Measurements from ENCODE around the gene WIZ.
A peak's percentile ranks its signal among the peaks of the same experiment; 100 is the strongest.
"Not testable (repeated sequence)": the region's sequence is repeated elsewhere in the genome, so short reads cannot be mapped to it uniquely, and the experiment has no call there.

WIZ gene

GRCh38 chr19:15411351-15411750 is 38.4 kb downstream of the WIZ start:
- peaks cover 21% of the 10 kb centered on the region for H3K4me1 ChIP-seq (ENCODE audit: control insufficient read depth, insufficient read depth, low read length)
- not testable (repeated sequence) for H3K27ac ChIP-seq (ENCODE audit: extremely low read depth, low read depth, low read length); H3K9me3 ChIP-seq (ENCODE audit: control insufficient read depth, insufficient read depth, low read depth, low read length); H3K4me3 ChIP-seq (ENCODE audit: low read depth, low read length)
- POLR2A ChIA-PET = interaction anchor here (0.7 kb wide), 1 partner anchor 130 kb away, joined by 5 read pairs; no protein-coding TSS in a partner anchor
- peaks cover 43 to 44% of the 10 kb centered on the region in 2 experiments for H3K36me3 ChIP-seq (ENCODE audit: control insufficient read depth in 2 of 2, insufficient read depth in 1 of 2, low read length in 2 of 2)
- CTCF ChIA-PET = interaction anchor here (0.6 to 1.9 kb wide), 3 partner anchors 8 to 144 kb away, joined by 6 to 11 read pairs (median 7); partner anchors contain the start of gene AKAP8L
- TF ChIP-seq GLIS1 (tag by site-specific recombination; IDR thresholded peaks at IDR 0.05) (peak; percentile 71), OSR2 (tag by site-specific recombination; IDR thresholded peaks at IDR 0.05) (0 out of 2 replicates have a peak, but pooled peaks have one; percentile 47), KLF9 (tag by site-specific recombination; IDR thresholded peaks at IDR 0.05; ENCODE audit: low read depth) (0 out of 2 replicates have a peak, but pooled peaks have one; percentile 36), SP7 (tag by site-specific recombination; IDR thresholded peaks at IDR 0.05) (0 out of 2 replicates have a peak, but pooled peaks have one; percentile 19)
- TF ChIP-seq, protein P1, sequence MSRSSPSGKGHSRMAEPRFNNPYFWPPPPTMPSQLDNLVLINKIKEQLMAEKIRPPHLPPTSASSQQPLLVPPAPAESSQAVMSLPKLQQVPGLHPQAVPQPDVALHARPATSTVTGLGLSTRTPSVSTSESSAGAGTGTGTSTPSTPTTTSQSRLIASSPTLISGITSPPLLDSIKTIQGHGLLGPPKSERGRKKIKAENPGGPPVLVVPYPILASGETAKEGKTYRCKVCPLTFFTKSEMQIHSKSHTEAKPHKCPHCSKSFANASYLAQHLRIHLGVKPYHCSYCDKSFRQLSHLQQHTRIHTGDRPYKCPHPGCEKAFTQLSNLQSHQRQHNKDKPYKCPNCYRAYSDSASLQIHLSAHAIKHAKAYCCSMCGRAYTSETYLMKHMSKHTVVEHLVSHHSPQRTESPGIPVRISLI (tag by site-specific recombination; IDR thresholded peaks at IDR 0.05) = 0 out of 2 replicates have a peak, but pooled peaks have one; percentile 14

DNA sequence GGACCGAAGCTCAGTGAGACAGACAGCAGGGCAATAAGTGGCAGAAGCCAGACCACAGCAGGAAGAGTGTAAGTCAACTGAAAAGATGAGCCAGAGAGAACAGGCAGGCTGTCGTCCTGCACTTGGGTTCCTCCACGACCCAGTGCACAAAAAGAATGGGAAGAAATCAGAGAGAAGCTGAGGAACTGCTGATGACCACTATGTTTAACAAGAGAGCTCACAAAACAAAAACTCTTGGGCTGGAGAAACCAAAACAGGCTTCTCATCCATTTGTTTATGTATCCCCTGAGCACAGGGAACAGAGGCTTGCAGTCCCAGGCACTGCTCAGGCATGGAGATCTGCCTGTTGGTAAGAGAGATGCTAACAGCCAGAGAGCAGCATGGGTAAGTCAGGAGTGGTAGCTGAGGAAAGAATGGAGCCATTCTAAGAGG is 45.0 kb downstream of the WIZ start:
- peaks cover 7% of the 10 kb centered on the region for H3K4me1 ChIP-seq (ENCODE audit: control insufficient read depth, insufficient read depth, low read length)
- peaks cover 31 to 78% of the 10 kb centered on the region in 2 experiments for H3K36me3 ChIP-seq (ENCODE audit: control insufficient read depth in 2 of 2, insufficient read depth in 1 of 2, low read length in 2 of 2)
- ChIA-PET POLR2A (interaction anchor here (1.1 kb wide), 1 partner anchor 14 kb away, joined by 5 read pairs; the partner anchor contains the start of gene AKAP8L), CTCF (interaction anchor here (0.6 to 1.2 kb wide), 2 partner anchors 254 to 313 kb away, joined by 3 to 4 read pairs; no protein-coding TSS in a partner anchor)
- no peak overlapping the region for H3K27ac ChIP-seq (ENCODE audit: extremely low read depth, low read depth, low read length)
- no peaks in the 10 kb centered on the region for H3K9me3 ChIP-seq (ENCODE audit: control insufficient read depth, insufficient read depth, low read depth, low read length)
- H3K4me3 ChIP-seq (ENCODE audit: low read depth, low read length) = no peak overlapping the region
- TF ChIP-seq OSR2 (tag by site-specific recombination; IDR thresholded peaks at IDR 0.05) = no peak
- TF ChIP-seq ZNF132 (tag by site-specific recombination; IDR thresholded peaks at IDR 0.05; ENCODE audit: borderline replicate concordance) = no peak
- TF ChIP-seq ZNF596 (tag by site-specific recombination; IDR thresholded peaks at IDR 0.05) = no peak
- TF ChIP-seq ZNF843 (tag by site-specific recombination; IDR thresholded peaks at IDR 0.05) = no peak
- TF ChIP-seq ZNF560 (tag by site-specific recombination; IDR thresholded peaks at IDR 0.05; ENCODE audit: borderline replicate concordance) = no peak
- TF ChIP-seq, protein P2, sequence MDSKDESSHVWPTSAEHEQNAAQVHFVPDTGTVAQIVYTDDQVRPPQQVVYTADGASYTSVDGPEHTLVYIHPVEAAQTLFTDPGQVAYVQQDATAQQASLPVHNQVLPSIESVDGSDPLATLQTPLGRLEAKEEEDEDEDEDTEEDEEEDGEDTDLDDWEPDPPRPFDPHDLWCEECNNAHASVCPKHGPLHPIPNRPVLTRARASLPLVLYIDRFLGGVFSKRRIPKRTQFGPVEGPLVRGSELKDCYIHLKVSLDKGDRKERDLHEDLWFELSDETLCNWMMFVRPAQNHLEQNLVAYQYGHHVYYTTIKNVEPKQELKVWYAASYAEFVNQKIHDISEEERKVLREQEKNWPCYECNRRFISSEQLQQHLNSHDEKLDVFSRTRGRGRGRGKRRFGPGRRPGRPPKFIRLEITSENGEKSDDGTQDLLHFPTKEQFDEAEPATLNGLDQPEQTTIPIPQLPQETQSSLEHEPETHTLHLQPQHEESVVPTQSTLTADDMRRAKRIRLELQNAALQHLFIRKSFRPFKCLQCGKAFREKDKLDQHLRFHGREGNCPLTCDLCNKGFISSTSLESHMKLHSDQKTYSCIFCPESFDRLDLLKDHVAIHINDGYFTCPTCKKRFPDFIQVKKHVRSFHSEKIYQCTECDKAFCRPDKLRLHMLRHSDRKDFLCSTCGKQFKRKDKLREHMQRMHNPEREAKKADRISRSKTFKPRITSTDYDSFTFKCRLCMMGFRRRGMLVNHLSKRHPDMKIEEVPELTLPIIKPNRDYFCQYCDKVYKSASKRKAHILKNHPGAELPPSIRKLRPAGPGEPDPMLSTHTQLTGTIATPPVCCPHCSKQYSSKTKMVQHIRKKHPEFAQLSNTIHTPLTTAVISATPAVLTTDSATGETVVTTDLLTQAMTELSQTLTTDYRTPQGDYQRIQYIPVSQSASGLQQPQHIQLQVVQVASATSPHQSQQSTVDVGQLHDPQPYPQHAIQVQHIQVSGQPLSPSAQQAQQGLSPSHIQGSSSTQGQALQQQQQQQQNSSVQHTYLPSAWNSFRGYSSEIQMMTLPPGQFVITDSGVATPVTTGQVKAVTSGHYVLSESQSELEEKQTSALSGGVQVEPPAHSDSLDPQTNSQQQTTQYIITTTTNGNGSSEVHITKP (tag by site-specific recombination; IDR thresholded peaks at IDR 0.05) = no peak
- TF ChIP-seq ZNF121 (tag by site-specific recombination; IDR thresholded peaks at IDR 0.05) = no peak
- no peak for TF ChIP-seq ZNF473 (tag by site-specific recombination; IDR thresholded peaks at IDR 0.05)
- TF ChIP-seq WT1 (tag by site-specific recombination; IDR thresholded peaks at IDR 0.05) = no peak
- no peak for TF ChIP-seq ZIC2 (tag by site-specific recombination; IDR thresholded peaks at IDR 0.05)
- TF ChIP-seq, protein P3, sequence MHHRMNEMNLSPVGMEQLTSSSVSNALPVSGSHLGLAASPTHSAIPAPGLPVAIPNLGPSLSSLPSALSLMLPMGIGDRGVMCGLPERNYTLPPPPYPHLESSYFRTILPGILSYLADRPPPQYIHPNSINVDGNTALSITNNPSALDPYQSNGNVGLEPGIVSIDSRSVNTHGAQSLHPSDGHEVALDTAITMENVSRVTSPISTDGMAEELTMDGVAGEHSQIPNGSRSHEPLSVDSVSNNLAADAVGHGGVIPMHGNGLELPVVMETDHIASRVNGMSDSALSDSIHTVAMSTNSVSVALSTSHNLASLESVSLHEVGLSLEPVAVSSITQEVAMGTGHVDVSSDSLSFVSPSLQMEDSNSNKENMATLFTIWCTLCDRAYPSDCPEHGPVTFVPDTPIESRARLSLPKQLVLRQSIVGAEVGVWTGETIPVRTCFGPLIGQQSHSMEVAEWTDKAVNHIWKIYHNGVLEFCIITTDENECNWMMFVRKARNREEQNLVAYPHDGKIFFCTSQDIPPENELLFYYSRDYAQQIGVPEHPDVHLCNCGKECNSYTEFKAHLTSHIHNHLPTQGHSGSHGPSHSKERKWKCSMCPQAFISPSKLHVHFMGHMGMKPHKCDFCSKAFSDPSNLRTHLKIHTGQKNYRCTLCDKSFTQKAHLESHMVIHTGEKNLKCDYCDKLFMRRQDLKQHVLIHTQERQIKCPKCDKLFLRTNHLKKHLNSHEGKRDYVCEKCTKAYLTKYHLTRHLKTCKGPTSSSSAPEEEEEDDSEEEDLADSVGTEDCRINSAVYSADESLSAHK (tag by site-specific recombination; IDR thresholded peaks at IDR 0.05) = no peak
- no peak for TF ChIP-seq ZNF623 (tag by site-specific recombination; IDR thresholded peaks at IDR 0.05)
- no peak for TF ChIP-seq ZNF280C (tag by site-specific recombination; IDR thresholded peaks at IDR 0.05)
- no peak for TF ChIP-seq HIC1 (tag by site-specific recombination; IDR thresholded peaks at IDR 0.05)
- no peak for TF ChIP-seq RBAK (tag by site-specific recombination; IDR thresholded peaks at IDR 0.05)
- TF ChIP-seq ZNF366 (tag by site-specific recombination; conservative IDR thresholded peaks at IDR 0.05) = no peak
- no peak for TF ChIP-seq SETDB1 (IDR thresholded peaks at IDR 0.05; ENCODE audit: insufficient read length, low read length)
- no peak for TF ChIP-seq SCRT2 (tag by site-specific recombination; IDR thresholded peaks at IDR 0.05)
- TF ChIP-seq ZNF549 (tag by site-specific recombination; IDR thresholded peaks at IDR 0.05) = no peak

Data from HEK293 (cell line).